AML-193 (cell line): ENCODE results near the gene SPATS2L.

Source experiments
- DNase-seq, 2 experiments: peaks; one replicate each; lab custom pipeline; 2025; lab: John Stamatoyannopoulos, UW

Gene SPATS2L

DNA sequence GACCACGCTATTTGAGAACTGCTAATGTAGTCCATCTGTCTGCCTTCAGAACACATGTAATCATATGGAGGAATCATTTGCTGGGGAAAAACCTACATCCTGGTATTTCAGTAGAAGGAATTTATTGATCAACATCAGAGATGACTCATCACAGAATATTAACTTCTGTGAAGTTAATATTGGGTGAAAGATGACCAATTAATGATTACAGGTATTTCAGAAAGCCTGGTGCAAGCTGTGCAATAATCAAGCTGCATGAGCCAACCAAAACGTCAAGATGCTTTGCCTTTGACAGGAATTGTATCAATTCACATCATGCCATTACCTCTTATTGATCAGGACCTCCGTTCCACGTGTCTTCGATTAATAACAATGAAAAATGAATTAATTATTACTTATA, 9.4 kb upstream of the SPATS2L start:
- no peak for DNase-seq

DNA sequence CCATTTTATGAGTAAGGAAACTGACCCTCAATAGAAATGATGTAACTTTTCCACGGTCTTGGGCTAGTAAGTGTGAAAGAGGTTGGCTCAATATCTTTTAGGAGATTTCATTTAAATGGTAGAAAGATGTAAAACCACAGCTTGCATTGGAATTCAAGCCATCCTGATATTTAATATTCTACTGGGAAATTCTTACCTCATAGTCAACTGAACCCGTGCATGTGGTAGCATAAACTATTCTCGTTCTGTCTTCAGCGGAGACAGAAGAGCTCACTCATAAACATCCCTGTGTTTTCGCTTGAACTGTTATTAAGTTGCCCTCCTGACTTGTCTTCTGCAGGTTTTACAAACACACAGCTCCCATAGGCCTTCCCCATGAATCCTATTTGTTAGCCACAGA, 8.5 kb upstream of the SPATS2L start:
- no peak for DNase-seq

DNA sequence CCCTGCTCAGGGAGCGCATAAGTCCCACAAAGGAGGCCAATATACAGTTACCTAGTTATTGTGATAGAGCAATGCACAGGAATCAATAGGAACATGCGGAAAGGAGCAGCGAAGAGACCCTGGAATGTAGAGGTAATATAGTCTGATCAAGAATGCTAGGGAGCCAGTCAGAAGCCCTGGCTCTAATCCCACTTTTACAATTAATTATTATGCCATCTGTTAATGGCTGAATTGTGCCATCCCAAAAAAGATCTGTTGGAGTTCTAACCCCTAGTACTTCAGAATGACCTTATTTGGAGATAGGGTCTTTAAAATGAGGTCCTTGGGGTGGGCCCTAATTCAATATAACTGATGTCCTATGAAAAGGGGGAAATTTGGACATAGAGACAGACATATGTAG, 7.7 kb upstream of the SPATS2L start:
- no peak for DNase-seq

DNA sequence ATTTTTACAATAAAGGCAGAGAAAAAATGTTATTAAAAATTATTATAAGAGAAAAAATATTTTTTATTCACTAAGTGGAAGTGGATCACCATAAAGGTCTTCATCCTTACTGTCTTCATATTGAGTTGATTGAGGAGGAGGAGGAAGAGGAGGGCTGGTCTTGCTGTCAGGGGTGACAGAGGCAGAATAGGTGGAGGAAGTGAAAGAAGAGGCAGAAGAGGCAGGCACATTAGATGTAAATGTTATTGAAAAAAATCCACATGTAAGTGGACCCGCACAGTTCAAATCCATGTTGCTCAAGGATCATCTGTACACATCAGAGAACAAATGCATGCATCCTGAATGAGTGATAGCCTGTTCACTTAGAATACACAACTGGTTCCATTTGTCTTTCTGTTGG, 6.4 kb upstream of the SPATS2L start:
- DNase-seq, result no peak

DNA sequence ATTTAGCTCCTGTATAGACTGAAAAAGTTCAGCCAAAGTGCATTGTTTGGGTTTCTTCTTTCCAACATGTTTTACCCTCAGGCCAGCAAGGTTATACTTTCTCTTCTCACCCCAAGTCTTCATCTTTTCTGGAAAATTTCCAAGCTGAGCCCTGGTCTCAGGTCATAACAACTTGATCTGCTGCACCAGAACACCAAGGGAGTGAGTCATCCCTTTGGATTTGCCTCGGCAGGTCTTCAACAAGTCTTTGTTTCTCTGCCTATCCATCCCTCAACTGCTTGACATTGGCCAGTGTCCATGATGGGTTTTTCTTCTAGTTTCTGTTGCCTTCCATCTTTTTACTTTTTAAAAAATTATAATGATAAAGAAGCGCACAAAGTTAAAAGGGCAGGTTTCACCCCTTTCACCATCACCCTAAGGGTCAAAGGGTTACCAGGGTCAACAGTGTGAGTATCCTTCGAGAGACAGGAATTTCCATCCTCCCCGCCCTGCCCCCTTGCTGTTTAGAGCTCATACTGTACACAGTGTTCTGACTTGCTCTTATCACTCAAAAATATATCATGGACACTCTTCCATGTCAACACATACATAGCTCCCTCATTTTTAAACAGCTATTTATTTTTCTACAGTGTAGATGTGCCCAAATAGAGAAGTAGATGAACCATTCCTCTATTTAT, 5.7 kb upstream of the SPATS2L start:
- no peak for DNase-seq

DNA sequence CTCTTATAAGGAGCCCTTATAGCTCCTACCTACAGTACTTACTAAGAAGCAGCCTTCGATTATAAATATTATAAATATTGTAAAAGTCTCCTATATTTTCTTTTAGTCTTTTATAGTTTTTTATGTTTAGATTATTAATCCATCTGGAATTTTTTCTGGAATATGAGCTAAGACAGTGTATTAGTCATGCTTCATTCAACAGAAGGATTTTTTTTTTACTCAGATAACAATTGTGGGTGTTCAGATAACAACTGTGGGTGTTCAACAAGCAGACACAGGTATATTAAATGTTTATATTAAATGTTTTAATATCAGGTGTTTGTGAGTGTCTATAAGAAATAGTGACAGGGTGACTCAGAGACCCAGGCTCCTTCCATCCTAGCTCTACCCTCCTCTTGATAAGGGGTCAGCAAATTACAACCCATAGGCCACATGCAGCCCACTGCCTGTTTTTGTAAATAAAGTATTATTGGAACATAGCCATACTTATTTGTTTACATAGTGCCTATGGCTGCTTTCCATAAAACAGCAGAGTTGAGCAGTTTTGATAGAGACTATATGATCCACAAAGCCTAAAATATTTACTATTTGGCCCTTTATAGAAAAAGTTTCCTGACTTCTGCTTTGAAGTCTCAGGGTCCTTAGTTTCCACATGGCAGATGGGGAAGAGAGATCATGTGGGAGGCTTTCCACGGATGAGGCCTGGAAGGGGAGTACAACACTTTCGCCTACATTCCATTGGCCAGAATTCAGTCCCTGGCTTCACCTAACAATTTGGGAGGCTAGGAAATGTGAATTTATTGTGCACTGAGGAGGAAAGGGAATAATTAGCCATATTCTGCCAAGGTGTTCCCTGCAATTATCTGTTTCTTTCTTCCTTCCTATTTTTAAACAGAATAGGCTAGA, 4.3 kb upstream of the SPATS2L start:
- DNase-seq, result no peak

DNA sequence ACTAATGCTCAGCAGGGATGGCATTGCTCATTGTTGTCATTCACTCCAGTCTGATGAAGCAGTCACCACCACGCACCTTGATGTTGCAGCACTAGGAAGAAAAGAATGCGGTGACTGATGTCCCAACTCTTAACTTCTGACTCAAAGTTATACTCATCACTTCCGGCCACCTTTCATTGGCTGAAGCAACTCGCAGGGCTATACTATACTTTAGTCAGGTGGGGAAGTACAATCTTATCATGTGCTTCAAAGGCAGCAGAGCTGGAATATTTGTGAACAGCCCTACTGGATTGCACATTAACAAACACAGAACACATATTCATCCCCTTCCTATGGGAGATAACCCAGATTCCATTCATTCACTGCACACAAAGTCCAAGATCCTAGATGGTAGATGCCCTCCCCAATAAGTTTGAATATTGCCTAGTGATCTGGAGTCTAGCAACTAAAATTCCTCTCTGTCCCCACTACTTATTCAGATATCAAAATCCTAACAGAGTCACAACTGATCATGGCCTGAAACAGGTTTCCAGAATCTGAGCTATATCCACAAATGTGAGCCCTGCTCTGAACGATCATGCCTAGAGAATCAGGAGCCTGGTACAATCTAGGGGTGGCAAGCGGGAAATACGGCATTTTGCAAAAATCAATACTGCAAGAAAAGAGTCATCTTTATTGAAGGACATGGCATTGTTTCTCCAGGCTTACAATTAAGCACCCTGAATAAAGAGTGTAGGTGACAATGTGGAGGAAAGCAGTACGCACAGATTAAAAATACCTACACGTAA, 3.4 kb upstream of the SPATS2L start:
- no peak for DNase-seq

DNA sequence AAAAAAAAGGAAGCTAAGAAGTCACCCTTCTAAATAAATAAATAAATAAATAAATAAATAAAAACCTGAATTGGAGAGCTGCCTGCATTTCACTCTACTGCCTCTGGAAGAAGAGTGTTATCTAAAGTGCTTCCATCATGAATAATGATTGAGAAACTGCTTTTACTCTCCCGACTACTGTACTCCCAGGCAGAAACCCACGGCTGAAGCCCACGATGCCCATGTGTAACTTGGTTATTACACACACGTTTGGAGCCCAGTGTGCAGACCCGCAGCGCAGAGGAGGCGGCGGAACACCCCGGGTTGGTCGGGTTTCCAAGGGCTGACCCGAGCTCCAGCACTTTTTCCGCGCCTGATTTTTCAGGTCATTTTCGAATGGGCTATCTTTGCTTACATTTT, 697 bp upstream of the SPATS2L start:
- DNase-seq, result no peak

DNA sequence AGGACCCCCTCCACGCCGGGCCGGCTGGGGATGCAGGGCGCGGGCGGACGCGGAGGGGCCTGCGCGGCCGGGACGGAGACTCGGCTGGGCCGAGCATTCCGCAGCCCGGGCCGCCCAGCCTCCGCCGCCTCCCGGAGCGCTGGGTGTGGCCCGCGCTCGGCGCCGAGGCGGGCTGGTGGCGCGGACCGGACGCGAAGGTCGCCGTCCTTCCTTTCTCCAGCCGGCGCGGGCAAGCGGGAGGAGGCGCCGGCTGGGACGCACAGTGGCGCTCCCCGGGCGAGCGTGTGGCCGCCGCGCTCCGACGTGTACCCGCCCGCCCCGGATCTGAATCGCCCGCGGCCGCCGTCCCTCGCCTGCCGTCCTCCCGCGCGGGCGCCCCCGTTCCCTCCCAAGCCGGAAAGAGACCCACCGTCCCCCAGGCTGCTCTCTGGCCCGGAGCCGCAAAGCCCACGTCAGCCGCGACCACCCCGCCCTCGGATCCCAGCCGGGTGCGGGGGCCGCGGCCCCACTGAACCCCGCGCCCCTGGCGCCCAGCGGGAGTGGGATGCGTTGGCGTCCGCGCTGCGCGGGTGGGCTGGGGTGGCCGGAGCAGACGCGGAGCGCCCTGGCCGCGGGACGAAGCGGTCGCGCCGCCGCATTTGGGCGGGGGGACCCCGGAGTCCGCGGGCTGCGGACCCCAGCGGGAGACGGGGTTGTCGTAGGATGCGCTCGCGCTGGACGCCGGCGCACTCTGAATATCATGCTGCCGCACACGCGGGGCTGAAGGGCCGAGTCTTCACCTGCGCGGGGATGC, 634 bp downstream of the SPATS2L start:
- no peak for DNase-seq

DNA sequence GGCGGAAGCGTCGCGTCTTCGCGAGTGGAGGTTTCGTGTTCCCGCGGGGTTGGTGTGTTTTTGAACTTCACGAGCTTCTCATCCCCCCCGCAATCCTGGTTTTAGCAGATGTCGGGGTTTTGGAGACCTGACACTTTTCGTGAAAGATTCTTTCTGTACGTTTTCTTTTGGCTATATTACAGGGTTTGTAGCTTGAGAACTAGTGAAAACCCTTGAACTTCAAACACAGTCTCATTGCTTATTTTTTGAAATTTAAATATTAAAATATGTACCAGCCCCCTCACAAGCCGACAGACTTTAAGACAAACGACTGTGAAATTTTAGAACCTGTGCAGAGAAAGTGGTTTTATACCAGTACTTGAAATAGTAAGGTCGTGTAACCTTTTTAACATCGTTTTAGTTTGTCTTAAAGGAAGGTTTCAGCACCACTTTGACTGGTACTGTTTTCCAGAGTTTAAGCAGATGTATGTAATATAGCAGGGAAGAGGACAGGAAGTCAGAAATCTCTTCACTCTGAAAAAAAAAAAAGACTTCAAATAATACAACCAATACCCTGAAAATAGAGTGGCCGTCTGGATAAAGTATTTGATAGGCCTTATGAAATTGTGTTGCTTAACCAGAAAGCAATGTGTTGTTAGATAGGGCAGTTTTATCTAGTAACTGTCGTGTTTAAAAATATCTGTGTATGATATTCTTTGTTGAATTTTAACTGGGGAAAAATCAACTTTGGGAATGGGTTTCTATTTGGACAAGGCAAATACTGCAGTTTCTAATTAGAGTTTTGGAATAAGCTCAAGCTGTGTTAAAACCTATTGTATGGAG, 1.4 kb downstream of the SPATS2L start:
- DNase-seq, result no peak

DNA sequence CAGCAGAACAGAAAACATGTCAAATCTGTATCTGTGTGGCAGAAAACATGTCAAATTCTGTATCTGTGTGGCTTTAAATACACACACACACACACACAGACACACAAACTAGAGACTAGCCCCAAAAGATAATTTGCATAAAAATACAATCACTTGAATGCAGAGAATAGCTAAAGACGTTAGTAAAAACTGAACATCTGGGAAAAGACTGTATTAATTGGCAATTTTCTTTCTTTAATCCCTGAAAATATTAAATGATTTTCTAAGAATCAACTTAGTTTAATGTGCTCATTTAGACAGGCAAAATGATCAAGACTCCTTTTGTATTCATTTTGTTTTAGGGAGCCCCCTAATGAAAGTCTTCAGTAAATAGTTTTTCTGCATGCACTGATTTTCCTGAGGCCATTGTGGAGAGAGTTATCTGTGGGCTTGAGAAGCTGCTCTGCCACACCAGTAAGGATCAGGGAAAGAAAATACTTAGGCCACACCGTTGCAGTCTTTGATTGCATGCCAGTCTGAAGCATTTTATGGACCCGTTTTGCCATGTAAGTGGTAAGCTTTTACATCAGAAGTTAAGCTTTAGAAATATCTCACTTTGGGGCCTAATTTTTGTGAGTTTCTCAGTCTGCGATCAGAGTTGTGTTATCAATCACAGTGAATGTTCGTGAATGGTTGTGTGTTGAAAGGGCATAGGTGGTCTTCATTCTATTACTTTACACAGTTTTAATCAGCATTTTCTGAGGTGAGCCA, 2.2 kb downstream of the SPATS2L start:
- DNase-seq, result no peak

DNA sequence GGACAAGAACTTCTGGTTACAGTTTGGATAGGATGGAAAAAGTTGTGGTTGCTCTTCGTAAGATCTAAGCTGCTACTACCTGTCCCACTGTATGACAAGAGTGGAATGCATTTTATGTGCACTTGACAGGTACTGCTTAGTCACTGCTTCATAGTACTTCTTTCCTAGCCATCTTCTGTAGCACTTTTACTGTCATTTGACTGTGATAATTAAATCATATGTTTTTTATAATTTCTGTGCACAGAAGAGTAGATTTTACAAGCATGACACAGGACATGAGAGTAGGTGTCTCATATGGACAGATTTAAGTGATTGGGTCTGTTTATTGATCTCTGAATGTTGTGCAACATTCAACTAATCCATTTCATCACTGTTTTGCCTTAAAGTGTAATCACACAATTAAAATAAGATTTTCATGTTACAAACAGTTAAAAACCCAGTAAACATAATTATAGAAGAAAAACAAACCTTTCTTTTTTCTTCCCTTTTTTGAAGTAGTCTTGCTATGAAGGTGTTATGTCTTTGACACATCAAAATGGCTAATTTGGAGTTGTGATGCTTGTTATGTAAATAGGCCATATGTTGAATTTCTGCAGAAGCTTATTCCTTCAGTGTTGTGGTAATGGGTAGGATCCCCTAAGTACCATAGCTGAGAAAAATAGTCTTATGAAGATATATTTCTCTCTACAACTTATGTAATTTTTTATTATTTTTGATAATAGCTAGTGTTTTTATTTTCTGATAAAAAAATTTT, 3.0 kb downstream of the SPATS2L start:
- DNase-seq, result no peak

DNA sequence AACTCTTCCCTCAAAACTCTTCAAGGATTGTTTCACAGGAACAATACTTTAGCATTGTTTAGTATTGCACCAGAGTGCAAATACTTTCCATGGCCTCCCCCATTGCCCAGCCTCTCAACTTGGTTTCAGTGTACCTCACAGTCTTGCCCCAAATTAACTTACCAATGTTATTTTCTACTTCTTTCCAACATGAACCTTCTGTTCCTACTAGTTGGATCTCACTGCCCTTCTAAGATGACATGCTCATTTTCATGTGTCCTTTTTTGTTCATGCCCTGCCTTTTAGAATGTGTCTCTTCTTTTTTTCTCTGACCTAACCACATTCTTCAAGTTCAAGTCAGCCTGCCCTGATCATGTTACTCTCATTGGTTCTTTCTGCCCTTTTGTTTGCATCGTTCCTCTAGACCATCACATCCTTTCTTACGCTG, 4.1 kb downstream of the SPATS2L start:
- DNase-seq, result no peak

DNA sequence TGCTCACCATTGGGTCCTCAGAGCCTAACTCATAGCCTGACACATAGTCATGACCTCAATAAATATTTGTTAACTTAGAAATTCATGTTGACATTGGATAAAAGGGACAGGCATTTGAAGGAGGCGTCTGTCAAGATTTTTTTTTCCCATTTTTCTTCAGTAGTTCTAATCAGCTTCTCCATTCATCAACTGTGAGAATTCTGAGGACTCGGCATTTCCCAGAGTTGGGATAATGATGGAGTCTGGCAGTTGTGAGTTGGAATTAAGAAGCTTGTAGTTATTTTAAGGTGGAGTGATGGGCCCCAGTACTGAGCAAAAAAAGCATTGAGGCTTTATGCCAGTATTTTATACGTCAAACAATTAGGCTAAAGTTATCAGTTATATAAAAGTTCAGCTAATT, 4.6 kb downstream of the SPATS2L start:
- DNase-seq, result no peak

DNA sequence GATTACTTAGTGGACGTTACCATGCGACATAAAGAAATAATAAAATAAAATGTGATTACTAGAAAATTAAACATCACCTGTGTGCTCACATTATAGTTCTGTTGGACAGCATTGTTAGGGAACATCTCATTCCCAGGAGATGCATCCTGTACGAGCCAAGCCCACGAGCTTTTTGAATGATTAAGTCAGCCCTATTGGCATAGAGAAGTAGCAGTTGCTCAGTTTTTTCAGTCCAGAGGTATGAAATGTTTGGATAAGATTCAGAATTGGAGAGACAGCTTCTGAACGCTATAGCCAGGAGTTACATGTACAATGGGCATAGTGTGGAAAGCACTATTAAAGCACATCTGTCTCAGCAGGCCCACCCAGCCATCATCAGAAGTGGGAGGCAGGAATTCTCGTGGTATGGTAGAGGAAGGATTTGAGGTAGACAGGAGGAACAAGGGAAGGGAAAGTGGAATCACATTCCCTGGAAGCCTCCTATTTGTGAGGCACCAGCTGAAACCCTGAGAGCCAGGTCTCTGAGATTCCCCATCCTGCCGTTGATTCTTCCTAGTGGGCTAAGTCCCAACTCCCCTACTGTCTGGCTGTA, 8.6 kb downstream of the SPATS2L start:
- no peak for DNase-seq

DNA sequence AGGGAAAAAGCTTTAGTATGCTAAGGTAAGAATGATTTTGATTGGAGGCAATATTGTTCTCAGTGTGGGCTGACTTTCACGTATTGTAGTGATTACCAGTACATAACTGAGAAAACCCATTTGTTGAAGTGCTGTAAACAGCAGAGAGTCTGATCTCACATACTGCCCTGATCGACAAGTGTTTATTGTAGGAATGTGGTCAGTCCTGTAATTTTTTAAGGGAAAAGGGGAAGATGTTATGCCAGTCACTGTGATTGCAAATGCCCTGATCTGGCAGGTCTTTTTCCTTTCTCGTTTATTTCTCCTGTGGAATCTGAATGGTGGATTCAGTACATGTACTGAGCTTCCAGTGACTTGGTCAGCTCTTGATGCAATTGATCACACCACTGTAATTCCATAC, 11.5 kb downstream of the SPATS2L start:
- DNase-seq, result no peak

DNA sequence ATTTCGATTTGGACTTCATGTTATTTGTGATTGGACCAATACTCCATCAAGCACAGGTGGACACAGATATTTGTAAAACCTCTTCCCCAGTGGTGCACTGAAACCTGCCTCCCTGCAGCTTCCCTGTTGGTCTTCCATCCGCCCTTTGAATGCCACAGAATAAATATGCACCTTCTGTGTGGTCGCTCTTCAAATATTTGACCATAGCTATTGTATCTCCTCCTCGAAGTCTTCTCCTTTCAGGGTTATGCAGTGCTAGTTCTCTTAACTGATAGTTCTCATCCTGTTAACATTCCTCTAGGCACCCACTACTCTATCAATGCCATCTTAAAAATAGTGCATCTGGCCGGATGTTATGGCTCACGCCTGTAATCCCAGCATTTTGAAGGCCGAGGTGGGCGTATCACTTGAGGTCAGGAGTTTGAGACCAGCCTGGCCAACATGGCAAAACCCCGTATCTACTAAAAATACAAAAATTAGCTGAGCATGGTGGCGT, 12.5 kb downstream of the SPATS2L start:
- DNase-seq, result no peak

DNA sequence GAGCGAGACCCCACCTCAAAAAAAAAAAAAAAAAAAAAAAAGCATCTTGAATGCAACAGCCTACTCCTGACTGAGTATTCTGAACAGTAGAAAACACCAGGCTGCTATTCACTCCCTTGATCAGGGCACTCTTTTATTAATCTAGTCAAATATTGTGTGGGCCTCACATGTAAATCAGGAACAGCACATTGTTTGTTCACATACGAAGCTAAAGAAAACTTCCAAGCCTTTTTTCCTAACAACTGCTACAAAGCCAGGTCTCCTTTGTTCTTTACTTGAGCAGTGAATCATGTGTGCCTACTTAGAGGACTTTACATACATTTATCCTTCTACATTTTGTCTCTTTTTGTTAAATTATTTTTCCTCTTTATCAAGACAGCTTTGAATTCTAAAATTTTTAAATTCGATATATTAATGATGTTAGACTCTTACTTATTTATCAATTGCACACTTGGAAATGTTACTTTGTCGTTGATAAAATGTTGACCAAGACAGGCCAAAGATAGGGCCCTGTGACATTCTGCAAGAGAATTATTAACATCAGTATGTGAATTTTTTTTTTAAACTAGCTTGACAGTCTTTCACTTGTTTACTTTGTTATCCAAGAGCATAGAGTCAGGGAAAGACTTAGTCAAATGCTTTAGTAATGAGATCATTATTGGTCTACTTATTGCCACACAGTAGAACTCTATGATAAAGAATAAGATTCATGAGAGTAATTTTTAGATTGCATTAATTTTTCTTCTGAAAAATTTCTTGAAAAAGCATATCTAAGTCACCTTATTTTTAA, 13.2 kb downstream of the SPATS2L start:
- DNase-seq, result no peak
